ENCODE results near the gene PODNL1.
A peak's percentile ranks its signal among the peaks of the same experiment; 100 is the strongest.

PODNL1 gene

DNA sequence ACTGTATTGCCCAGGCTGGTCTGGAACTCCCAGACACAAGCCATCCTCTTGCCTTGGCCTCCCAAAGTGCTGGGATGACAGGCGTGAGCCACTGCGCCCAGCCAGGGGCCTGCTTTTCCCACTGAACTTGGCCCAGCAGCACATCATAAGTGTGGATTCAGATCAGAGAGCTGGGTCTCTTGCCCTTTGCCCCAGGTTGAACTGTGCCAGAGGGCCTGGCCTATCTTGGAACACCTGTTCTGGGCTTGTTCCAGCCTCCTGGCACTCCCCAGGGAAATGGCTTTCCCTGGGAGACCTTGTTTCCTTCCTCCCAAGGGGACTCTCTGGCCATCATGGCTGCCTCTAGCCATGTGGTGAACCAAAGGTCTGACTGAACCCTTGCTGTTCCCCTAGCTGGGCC is 28.8 kb downstream of the PODNL1 start:
- DNase-seq: no peak

DNA sequence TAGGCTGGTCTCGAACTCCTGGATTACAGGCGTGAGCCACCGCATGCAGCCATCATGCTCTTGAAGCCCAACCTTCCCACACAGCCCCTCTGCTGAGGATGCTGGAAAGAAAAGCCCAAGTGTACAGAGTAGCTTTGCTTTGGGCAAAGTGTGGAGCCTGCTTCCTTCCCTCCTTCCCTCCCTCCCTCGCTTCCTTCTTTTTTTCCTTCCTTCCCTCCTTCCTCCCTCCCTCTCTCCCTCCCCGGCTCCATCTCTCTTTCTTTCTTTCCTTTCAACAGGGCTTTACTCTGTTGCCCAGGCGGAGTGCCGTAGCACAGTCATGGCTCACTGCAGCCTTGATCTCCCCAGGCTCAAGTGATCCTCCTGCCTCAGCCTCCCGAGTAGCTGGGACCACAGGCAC is 29.5 kb downstream of the PODNL1 start:
- no peak for DNase-seq
- intact Hi-C loops (cut with DNase I): no loop called here

More for the DNA sequence above, 28.8 kb downstream of the PODNL1 start:
- intact Hi-C loops (cut with DNase I): no loop called here

DNA sequence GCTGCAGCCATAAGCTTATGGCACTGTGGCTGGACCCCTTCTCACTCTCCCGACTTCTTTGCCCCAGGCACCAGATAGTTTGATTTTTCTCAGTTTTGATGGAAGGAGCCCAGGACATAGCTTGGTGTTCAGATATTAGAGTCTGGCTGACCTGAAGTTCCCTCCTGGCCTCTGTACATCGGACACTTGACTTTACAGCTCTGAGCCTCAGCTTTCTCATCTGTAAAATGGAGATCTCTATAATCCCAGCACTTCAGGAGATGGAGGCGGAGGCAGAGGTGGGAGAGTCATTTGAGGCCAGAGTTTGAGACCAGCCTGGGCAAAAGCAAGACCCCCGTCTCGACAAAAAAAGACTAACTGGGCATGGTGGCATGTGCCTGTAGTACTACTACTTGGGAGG is 31.3 kb downstream of the PODNL1 start:
- DNase-seq: no peak
- intact Hi-C loops (cut with DNase I): no loop called here

DNA sequence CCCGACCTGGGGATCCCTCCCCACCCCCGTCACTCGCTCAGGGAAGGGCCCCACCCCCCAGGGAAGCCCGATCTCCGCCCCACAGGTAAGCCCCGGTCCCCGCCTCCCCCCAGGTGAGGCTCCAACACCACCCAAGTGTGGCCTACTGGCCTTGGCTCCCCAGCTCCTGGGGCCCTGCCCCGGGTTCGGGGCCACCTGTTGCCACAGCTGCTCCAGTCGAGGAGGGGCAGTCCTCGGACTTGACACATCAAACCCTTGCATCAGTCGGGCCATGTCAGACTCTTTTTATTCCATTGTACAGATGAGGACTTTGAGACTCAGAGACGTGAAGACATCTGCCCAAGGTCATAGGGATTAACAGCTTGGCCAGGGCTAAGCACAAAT is 31.7 kb downstream of the PODNL1 start:
- intact Hi-C loops (cut with DNase I): no loop called here
- peak in 24 of 42 donors; percentile 7 to 55 (median 26) for DNase-seq

DNA sequence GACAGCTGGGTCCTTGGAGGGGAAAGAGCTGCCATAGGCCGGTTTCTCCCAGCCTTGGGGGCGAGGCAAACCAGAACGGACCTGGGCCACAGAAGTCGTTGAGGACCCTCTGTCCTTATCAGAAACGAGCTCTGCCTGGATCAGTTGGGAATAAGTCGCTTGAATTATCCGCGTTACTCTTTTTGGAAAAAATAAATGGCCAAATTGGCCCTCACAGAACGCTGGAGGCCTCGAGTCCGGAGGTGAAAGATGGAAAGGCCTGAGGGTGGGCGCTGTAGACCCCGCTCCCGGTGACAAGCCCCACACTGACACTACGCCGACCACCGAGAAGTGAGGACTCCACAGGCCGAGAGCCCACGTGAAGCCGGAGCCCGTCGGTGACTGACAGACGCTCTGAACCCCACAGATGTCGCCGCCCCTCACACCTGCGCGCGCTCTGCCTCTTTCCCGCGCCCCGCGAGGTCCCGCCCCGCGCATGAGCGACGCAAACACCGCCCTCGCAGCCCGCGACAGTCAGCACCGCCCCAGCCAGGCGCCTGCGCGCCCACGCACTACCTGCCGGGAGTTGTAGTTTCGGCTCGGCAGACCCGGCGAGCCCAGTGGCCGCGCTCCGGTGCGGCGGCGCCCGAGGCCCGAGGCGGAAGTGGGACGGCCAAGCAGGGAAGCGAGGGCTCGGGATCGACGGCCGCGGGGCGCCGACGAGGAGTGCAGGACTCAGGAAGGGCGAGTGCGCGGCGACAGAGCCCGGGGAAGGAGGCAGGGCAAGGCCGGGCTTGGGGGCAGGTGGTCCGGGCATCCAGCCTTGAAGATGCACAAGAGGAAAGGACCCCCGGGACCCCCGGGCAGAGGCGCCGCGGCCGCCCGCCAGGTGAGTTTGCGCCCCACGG is 32.3 kb downstream of the PODNL1 start, which contains the start of the genes BRME1 and CC2D1A:
Gene BRME1 (minus strand): TSS at position 484 of the 887 bp plus-strand sequence. CDS start 1,225 bp downstream, outside the sequence.
Gene CC2D1A (plus strand): TSS at position 568 of the 887 bp plus-strand sequence. CDS start 241 bp downstream, at position 809.
- intact Hi-C loops (cut with DNase I): no loop called here
- DNase-seq: peak; percentile 87 to 98 (median 96)

DNA sequence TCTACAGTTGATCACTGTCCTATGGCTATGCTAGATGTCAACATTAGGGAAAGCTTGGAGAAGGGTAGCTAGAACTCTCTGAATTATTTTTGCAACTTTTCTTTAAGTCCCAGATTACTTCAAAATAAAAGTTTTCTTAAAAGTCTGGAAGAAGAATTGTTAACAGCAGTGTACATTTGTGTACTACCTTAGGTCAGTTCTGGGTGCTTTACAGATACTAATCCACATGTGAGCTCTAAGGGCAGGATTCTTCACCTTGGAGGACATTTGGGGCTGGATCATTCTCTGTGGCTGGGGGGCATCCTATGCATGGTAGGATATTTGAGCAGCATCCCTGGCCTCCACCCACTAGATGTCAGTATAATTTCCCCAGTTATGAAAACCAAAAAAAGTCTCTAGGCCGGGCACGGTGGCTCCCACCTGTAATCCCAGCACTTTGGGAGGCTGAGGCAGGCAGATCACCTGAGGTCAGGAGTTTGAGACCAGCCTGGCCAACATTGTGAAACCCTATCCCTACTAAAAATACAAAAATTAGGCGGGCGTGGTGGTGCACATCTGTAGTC is 35.1 kb downstream of the PODNL1 start:
- DNase-seq: no peak
- intact Hi-C loops (cut with DNase I): no loop called here

DNA sequence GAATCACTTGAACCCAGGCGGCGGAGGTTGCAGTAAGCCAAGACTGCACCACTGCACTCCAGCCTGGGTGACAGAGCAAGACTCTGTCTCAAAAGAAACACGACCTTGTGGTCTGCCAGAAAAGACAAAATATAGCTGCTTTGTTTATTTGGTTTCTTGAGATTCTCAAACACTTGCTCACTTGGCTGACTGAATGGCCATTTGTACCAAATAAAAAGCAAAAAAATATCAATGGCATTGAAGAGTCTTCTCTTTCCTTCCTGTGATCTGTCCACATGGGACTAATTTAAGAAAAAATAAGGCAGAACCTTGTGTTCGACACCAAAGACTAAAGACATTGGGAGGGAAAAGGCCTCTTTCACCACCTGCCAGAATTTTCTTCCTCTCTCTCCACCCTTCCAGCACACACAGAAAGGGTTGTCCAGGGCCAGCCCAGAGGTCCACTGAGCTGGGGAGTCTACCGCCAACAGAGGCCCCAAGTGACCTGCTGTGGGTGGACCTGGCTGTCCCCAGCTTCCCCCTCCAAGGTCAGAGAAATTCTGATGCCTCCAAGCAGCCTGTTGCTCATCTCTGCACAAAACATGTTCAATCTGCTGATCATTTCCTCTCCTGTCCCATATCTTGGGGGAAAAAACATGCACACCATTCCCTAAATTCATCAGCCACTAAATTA is 38.2 kb downstream of the PODNL1 start:
- intact Hi-C loops (cut with DNase I): no loop called here
- DNase-seq: peak in 8 of 42 donors; percentile 11 to 43 (median 33)

DNA sequence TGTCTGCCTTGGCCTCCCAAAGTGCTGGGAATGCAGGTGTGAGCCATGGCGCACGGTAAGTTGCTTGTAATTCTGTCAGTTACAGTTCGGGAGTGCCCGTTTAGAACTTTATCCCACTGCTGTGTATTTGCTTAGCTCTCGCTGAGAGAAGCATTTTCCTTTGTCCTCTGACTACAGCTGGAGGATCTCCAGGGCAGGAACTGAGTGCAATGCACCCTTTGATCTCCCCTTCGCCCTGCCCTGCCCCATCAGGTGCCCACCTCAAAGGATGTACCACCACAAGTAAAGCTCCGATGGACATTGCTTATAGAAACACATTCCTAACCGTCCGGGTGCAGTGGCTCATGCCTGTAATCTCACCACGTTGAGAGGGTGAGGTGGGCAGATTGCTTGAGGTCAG is 38.8 kb downstream of the PODNL1 start:
- DNase-seq: no peak
- intact Hi-C loops (cut with DNase I): no loop called here

DNA sequence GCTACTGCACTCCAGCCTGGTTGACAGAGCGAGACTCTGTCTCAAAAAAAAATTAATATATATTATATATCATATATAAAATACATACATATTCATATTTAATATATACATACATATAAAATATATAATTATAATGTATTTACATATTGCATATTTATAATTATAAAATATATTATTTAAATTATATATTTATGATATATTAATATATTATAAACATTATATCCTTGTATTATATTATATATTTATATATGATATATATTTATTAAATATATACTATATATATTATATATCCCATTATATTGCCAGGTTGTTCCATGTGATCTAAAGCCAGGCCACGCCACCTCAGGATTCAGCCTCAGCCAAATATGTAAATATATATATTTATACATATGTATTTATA is 42.0 kb downstream of the PODNL1 start:
- no peak for DNase-seq
- intact Hi-C loops (cut with DNase I): no loop called here

DNA sequence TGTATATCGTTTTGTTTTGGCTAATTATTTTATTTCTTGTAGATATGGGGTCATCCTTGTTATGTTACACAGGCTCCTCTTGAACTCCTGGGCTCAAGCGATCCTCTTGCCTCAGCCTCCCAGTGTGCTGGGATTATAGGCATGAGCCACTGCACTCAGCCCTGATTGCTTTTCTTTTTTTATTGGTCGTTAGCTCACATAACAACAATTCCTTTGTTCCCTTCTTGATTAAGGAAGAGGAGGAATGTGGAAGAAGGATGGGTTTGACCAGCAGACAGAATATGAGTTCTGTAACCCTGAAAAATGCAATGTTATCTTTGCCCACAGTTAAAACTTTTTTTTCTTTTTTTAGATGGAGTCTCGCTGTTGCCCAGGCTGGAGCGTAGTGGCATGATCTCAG is 43.7 kb downstream of the PODNL1 start:
- intact Hi-C loops (cut with DNase I): no loop called here

DNA sequence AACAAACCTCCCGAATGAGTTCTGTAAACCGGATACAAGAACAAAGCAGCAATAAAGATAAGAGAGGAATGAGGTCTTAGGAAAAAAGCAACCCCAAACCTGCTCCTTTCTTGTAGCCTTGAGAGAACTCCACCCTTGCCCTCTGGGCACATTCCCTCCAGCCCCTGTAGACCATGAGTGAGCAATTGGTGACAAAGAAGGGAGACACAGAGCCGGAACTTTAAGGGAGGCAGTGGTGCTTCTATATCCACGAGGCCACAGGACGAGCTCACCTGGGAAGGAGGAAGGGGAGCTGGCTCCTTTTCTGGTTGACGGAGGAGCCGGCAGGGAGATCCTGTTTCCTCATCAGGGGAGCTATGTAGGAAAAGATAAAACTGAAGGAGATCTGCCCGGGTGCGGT is 45.3 kb downstream of the PODNL1 start:
- DNase-seq: no peak

More for the DNA sequence above, 43.7 kb downstream of the PODNL1 start:
- no peak for DNase-seq

DNA sequence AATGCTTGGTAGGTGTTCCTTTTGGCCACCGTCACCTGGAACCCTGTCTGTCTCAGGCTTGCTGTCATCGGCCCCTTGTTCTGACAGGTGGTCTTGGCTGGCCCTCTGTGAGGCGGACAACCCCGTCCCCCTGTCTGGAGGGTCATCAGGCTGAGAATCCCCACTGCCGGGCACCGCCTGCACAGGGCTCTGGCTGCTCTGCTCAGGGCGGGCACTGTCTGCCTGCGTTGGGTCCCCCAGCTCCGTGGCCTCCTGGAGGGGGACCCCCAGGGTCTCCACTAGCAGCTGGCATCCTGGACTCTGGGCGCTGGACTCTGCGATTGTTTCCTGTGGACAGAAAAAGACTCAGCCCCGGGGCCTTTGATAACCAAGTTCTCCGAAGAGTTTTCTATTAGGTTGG is 48.1 kb downstream of the PODNL1 start:
- DNase-seq: no peak
- intact Hi-C loops (cut with DNase I): no loop called here

More for the DNA sequence above, 45.3 kb downstream of the PODNL1 start:
- intact Hi-C loops (cut with DNase I): no loop called here

DNA sequence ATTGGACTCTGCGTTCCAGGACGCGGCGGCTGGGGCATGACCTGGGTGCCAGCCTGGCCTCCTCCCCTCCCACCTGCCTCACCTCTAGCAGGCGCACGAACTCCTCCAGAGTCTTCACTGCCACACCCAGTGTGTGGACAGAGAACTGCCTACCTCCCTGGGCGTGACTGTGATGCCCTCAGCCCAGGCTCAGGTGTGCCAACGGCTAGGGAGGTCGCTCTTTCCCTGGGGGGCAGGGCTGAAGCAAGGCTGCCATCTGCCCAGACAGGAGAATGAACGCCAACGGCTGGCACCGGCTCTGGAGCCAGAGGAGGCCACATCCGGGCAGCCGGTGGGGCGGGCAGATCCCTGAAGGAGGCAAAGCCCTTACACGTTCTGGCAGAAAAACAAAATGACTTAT is 49.9 kb downstream of the PODNL1 start:
- DNase-seq: no peak
- intact Hi-C loops (cut with DNase I): no loop called here

DNA sequence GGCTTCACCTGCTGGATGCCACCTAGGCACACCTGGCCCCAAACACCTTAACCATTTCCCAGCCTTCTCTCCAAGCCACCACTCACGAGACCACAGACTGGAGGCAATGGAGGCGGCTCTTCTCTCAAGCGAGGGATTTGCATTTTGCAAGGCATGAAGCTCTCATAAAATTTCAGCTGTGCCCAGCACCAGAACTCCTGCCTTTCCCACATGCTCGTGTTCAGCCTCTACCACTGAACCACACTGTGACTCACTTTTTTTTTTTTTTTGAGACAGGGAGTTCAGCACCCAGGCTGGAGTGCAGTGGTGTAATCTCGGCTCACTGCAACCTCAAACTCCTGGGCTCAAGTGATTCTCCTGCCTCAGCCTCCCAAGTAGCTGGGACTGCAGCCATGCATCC is 50.7 kb downstream of the PODNL1 start:
- no peak for DNase-seq
- intact Hi-C loops (cut with DNase I): no loop called here

DNA sequence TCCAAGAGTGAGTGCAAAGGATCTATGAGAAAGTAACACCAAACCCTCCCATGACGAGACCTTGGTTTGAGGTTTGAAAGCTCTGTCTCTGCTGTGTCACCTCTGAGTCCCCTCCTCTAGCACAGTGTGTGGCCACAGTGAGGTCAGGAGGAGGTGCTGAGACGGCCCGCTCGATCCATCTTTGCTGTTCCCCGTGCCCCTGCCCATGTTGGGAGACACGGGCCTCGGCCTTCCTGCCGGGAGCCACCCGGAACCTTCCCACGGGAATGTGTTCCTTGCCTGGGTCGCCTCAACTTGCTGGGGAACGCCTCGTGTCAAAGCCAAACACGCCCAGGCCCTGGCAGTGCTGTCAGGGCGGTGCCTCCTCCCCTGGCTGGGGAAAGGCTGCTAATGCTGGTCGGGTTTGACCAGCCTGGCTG is 51.2 kb downstream of the PODNL1 start:
- no peak for DNase-seq
- intact Hi-C loops (cut with DNase I): no loop called here

DNA sequence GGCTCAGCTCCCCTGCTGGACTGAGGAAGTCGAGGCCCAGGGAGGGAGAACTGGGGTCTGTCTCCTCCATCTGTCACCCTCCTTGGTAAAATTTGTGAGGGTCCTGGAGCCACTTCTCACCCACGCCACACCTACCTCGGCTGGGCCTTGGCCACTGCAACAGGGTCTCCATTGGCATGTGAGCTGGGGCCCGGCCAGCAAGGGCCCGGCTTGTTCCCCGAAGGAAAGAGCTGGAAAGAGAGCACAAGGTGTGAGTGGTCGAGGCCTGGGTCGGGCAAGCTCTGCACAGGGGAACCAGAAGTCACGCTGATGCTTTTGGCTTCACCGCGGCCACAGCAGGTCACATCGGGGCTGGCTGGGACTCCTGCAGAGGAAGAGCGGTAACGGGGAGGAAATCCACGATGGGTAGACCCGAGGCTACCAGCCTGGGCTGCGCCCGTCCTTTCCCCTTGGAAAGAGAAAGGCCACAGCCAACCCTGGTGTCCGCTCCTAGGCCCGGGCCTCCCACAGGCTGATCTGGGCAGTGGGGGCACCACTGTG is 52.3 kb downstream of the PODNL1 start:
- no peak for DNase-seq
- intact Hi-C loops (cut with DNase I): no loop called here

DNA sequence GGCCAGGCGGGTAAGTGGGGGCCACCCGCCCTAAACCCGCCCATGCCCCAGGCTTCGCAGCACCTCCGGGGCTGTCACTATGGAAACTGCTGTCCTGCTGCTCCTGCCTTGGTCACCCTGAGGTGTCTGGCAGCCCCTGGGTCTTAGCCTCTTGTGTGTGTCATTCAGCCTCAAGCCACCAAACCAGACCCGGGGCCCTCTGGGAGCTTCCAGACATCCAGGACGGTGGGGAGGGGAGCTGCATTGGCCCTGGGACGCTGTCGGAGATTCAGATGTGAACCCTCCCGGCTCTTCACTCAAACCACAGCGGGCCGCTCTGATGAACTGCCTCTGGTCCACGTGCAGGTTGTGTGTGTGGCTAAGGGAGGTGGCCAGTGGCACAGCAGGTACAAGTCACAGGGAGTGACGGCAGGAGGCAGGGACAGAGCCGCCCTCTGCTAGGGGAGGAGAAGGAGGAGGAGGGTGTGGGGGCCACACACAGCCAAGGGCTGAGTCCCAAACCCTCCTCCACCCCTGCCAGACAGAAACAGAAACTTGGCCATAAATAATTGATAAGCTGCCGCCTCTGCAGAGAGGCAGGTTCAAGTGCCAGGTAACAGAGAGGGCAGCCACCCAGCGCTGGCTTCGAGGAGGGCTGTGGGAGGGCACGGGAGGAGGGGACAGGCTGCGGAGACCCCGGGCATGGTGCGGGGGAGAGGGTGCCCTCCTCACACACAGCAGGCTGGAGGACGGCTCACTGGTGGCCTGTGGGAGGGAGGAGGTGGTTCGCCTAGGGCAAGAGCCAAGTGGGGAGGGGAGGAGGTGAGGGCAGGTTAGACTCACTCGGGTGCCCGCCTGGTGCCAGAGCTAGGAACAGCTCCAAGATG is 53.3 kb downstream of the PODNL1 start:
- no peak for DNase-seq
- intact Hi-C loops (cut with DNase I): loop anchor here (5.0 kb wide), 1 partner anchor 187 kb away; the partner anchor contains the start of gene MISP3

DNA sequence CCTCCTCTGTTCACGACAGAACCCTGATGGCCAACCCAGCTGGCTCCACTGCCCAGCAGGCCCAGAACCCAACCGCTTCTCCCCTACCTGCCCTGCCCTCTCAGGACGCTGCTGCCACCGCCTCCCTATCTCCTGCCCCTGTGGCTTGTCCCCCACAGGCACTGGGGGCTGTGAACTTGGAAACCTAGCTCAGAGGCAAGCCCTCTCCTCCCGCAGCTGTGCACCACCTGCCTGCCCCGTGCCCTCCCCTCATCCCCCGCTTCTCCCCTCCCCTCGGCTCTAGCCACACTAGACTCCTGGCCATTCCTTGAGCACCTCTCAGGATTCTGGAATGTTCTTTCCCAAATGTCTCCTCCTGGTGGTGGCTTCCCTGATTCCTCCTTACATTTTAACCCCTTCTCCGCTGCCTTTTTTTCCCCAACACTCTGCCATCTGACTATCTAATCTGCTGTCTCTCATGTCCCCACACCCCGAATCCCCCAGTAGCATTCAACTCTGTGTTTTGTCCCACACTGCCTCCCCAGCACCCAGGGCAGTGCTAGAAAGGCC is 54.6 kb downstream of the PODNL1 start:
- intact Hi-C loops (cut with DNase I): loop anchor here (5.0 kb wide), 1 partner anchor 189 kb away; the partner anchor contains the start of gene MISP3

More for the DNA sequence above, 54.6 kb downstream of the PODNL1 start:
- no peak for DNase-seq

All from head of caudate nucleus (tissue), 42 donors.